Activated CD4-positive, alpha-beta T cell treated with anti-CD3 and anti-CD28 coated beads, Interleukin-2, amount 10 ng/mL, durations not matched to agents 24 days and 14 days (primary cell): ENCODE measurements around the gene RADIL. TPM values are rescaled to one million over a fixed set of nuclear protein-coding genes. Genes with fewer than 3 reads are reported as not detected.
A peak's percentile ranks its signal among the peaks of the same experiment; 100 is the strongest.

Experiments
- DNase-seq: peaks from one replicate; pipeline ENCODE4 v3.0.0; 2022
- H3K27ac Mint-ChIP-seq: one replicate; pipeline ENCODE4 v1.8.0; 2022; ENCODE audit warnings: mild to moderate bottlenecking, mixed read lengths
- H3K27me3 Mint-ChIP-seq: one replicate; pipeline ENCODE4 v1.8.0; 2022; ENCODE audit warnings: mixed read lengths
- H3K36me3 Mint-ChIP-seq: one replicate; pipeline ENCODE4 v1.8.0; 2022; ENCODE audit warnings: low read depth, mild to moderate bottlenecking, mixed read lengths
- H3K4me1 Mint-ChIP-seq: one replicate; pipeline ENCODE4 v1.8.0; 2021; ENCODE audit warnings: mixed read lengths
- H3K4me3 Mint-ChIP-seq: one replicate; pipeline ENCODE4 v1.8.0; 2022; ENCODE audit warnings: mild to moderate bottlenecking, moderate library complexity, mixed read lengths
- H3K9me3 Mint-ChIP-seq: one replicate; pipeline ENCODE4 v1.8.0; 2021; ENCODE audit warnings: mixed read lengths
- intact Hi-C: fragments of 100-400 bp; cut with micrococcal nuclease; formaldehyde crosslinking; loops from one replicate; pipeline ENCODE4 v1.15.1; 2023
- total RNA-seq: library from RNA; stranded (reverse); gene quantifications from 2 replicates; pipeline ENCODE4 v1.2.3, GENCODE V29; 2022

Gene RADIL
- total RNA-seq, 1 donor from 2014 or later: 0.14 TPM

DNA sequence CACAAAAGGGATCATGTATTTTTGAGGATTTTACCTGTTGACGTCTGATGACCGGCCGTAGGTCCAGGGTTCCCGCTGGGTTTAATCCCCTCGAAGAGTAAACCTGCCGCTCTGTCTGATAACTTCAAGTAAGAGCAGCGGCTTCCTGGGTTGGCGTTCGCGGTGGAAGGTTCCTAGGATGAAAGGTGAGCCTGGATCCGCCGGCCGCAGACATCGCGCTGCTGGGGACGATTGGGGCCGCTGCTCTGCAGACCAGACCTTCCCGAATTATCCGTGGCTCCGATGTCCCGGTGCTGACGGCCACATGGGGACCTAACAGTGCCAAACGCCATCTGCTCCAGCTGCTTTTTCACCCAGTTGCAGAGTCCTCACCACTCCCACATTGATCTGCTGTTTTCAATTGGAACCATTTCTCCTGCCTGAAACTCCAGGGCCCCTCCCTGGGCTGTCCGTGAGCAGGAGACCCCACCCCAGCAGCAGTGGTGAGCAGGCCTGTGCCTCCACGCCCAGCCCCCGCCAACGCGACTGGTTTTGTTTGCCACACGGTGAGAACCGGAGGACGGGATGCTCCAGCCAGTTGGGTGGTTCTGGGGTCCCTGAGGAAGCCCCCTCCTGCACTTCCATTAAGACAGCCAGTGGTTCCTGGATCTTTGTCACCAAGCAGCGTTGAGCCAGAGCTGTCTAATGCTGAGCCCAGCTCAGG, 120.3 kb downstream of the RADIL start:
- H3K4me1 Mint-ChIP-seq: no peaks in the 10 kb centered on the region
- H3K9me3 Mint-ChIP-seq: no peaks in the 10 kb centered on the region
- H3K4me3 Mint-ChIP-seq: no peak overlapping the region
- no peaks in the 10 kb centered on the region for H3K27me3 Mint-ChIP-seq
- no peak overlapping the region for H3K27ac Mint-ChIP-seq
- peaks cover 26% of the 10 kb centered on the region for H3K36me3 Mint-ChIP-seq
- no peak for DNase-seq
- intact Hi-C loops: no loop called here

DNA sequence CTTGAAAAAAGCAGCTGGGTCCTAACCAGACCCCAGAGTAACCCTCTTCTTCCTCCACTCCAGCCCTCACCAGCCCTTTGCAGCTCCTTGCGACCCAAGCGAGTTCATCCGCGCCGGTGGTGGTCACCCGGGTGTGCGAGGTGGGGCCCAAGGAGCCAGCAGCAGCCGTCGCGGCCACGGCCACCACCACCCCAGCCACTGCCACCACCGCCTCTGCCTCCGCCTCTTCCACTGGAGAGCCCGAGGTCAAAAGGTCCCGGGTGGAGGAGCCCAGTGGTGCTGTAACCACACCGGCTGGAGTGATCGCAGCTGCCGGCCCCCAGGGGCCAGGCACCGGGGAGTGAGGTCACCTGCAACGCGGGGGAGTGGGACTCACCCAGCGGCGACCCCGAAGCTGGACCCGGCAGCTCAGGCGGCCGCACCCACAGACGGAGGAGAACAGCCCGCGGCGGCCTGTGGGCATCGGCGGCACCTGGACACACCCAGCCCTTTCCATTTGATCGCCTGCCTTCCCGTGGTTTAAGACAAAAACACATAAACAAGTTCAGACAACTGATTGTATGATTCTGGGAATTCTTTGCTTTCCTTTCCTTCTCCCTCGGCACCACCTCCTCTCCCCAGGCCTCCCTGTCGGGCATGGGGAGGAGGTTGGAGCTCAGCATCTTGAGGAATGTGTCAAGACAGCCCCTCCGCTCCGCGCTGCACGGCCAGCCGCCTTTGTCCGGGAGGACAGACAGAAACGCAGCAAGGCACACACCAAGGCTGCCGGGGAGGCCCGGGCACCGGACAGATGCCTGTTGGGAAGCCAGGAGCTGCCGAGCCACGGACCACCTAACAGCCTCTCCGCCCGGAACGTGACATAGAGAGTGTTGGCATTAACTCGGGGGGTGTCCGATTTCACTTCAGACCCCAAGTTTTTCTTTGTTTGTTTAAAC, 121.1 kb downstream of the RADIL start:
- Mint-ChIP-seq H3K27me3 (no peaks in the 10 kb centered on the region), H3K4me3 (no peak overlapping the region), H3K27ac (peak overlapping the region; percentile 48), H3K4me1 (no peaks in the 10 kb centered on the region), H3K36me3 (peaks cover 26% of the 10 kb centered on the region), H3K9me3 (no peaks in the 10 kb centered on the region)
- no peak for DNase-seq
- intact Hi-C loops: no loop called here

DNA sequence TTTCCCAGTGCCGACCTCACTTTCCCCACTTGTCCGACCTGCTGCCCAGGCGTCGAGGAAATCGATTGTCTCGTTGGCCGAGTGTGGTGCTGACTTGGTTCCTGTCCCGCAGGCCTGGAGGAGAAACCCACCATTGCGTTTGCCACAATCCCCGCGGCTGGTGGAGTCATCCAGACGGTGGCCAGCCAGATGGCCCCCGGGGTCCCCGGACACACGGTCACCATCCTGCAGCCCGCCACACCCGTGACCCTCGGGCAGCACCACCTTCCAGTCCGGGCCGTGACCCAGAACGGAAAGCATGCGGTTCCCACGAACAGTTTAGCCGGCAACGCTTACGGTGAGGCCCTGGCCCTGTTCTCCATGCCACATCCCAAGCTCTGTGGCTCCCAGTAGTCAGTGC, 122.6 kb downstream of the RADIL start:
- Mint-ChIP-seq H3K9me3 (no peaks in the 10 kb centered on the region), H3K4me1 (no peaks in the 10 kb centered on the region), H3K4me3 (no peak overlapping the region), H3K27ac (no peak overlapping the region), H3K36me3 (peaks cover 31% of the 10 kb centered on the region), H3K27me3 (no peaks in the 10 kb centered on the region)
- intact Hi-C loops: no loop called here
- DNase-seq: no peak

DNA sequence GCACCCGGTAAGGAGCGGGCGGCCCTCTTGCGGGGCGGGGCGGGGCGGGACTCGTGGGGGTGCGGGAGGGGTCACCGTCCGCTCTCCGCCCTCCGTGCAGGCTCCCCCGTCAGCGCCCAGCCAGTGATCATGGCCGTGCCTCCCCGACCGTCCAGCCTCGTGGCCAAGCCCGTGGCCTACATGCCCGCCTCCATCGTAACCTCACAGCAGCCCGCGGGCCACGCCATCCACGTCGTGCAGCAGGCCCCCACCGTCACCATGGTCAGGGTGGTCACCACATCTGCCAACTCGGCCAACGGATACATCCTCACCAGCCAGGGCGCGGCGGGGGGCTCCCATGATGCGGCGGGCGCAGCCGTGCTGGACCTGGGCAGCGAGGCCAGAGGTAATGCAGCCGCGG, 124.3 kb downstream of the RADIL start:
- Mint-ChIP-seq H3K4me3 (no peak overlapping the region), H3K9me3 (no peaks in the 10 kb centered on the region), H3K27me3 (no peaks in the 10 kb centered on the region), H3K36me3 (peaks cover 42% of the 10 kb centered on the region), H3K4me1 (no peaks in the 10 kb centered on the region), H3K27ac (no peak overlapping the region)
- DNase-seq: no peak
- intact Hi-C loops: no loop called here

DNA sequence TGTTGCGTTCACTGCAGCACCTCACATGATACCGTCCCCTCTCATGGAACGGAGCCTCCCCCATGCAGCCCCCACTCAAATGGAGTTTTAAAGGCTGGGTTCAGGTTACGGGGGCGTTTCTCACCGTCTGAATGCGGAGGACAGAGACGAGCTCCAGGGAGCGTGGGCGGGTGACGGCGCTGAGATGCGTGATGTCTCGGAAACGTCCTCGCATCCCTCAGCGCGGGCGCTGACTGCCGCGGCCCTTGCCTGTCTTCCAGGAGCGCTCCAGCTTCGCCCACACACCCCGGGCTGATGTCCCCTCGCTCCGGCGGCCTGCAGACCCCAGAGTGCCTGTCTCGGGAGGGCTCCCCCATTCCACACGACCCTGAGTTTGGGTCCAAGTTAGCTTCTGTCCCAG, 124.7 kb downstream of the RADIL start:
- no peak overlapping the region for H3K4me3 Mint-ChIP-seq
- H3K9me3 Mint-ChIP-seq: no peaks in the 10 kb centered on the region

DNA sequence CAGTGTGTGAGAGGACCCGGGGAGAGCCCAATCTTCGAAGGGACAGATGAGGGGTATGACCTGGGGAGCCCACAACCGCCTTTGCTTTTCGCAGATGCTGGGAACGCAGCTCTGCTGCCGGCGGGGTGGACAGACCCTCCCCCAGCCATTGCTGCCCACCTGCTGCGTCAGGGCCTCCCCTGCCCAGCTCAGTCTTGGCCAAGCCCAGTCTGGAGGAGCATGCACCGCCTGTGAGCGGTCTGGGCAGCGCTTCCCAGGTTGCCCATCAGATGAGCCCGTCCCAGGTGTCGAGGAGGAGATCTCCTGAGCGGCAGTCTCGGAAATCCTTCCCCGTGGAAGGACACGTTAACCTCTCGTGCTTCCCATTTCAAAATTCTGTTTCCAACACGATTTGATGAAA, 125.4 kb downstream of the RADIL start:
- peaks cover 39% of the 10 kb centered on the region for H3K36me3 Mint-ChIP-seq
- H3K27ac Mint-ChIP-seq: no peak overlapping the region
- no peaks in the 10 kb centered on the region for H3K27me3 Mint-ChIP-seq
- DNase-seq: no peak
- H3K9me3 Mint-ChIP-seq: no peaks in the 10 kb centered on the region
- no peak overlapping the region for H3K4me3 Mint-ChIP-seq
- intact Hi-C loops: no loop called here
- peaks cover 2% of the 10 kb centered on the region for H3K4me1 Mint-ChIP-seq

More for the DNA sequence above, 124.7 kb downstream of the RADIL start:
- Mint-ChIP-seq H3K4me1 (no peaks in the 10 kb centered on the region), H3K27ac (no peak overlapping the region), H3K36me3 (peaks cover 42% of the 10 kb centered on the region), H3K27me3 (no peaks in the 10 kb centered on the region)
- no peak for DNase-seq
- intact Hi-C loops: no loop called here

DNA sequence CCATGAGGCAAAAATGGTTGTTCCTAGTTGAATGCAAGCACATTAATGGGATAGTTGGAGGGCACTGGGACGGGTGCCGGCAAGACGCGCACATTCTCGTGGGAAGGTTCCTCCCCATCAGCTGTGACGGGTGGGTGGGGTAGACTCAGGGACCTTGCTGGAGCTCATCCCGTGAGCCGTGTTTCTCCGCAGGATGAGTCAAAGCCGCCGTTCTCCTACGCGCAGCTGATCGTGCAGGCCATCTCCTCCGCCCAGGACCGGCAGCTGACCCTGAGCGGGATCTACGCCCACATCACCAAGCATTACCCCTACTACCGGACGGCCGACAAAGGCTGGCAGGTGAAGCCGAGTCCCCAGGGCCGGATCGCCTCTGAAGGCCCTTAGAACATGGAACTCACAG, 128.5 kb downstream of the RADIL start:
- H3K9me3 Mint-ChIP-seq: no peaks in the 10 kb centered on the region
- H3K4me3 Mint-ChIP-seq: no peak overlapping the region
- intact Hi-C loops: loop anchor here (2.0 kb wide), 1 partner anchor 70 kb away; no protein-coding TSS in a partner anchor
- H3K27me3 Mint-ChIP-seq: no peaks in the 10 kb centered on the region
- peaks cover 8% of the 10 kb centered on the region for H3K4me1 Mint-ChIP-seq
- DNase-seq: no peak
- no peak overlapping the region for H3K27ac Mint-ChIP-seq
- H3K36me3 Mint-ChIP-seq: peaks cover 25% of the 10 kb centered on the region

DNA sequence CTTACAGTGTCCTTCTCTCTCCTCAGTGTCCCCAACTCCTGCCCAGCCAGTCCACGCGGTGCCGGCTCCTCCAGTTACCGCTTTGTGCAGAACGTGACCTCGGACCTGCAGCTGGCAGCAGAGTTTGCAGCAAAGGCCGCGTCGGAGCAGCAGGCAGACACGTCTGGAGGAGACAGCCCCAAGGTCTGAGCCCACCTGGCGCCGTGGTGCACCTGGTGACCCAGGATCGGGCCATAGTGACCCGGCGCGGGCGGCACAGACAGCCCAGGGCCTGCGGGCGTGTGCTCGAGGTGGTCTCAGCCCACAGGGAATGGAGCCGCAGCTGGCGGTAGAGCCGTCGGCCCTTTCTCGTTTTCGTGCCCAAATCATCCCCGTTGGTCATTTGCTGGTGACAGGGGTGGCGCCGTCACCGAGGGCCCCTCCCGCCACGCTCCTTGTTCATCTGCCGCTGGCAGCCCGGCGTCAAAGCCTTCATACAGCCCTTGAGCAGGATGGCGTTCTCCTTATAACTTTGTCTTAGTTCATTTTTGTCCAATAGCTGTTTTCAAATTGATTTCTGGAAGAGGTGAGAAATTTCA, 129.0 kb downstream of the RADIL start:
- DNase-seq: no peak
- intact Hi-C loops: loop anchor here (2.0 kb wide), 1 partner anchor 70 kb away; no protein-coding TSS in a partner anchor
- H3K27me3 Mint-ChIP-seq: no peaks in the 10 kb centered on the region
- peaks cover 8% of the 10 kb centered on the region for H3K4me1 Mint-ChIP-seq
- no peak overlapping the region for H3K27ac Mint-ChIP-seq
- H3K4me3 Mint-ChIP-seq: no peak overlapping the region
- no peaks in the 10 kb centered on the region for H3K9me3 Mint-ChIP-seq
- H3K36me3 Mint-ChIP-seq: peaks cover 20% of the 10 kb centered on the region

DNA sequence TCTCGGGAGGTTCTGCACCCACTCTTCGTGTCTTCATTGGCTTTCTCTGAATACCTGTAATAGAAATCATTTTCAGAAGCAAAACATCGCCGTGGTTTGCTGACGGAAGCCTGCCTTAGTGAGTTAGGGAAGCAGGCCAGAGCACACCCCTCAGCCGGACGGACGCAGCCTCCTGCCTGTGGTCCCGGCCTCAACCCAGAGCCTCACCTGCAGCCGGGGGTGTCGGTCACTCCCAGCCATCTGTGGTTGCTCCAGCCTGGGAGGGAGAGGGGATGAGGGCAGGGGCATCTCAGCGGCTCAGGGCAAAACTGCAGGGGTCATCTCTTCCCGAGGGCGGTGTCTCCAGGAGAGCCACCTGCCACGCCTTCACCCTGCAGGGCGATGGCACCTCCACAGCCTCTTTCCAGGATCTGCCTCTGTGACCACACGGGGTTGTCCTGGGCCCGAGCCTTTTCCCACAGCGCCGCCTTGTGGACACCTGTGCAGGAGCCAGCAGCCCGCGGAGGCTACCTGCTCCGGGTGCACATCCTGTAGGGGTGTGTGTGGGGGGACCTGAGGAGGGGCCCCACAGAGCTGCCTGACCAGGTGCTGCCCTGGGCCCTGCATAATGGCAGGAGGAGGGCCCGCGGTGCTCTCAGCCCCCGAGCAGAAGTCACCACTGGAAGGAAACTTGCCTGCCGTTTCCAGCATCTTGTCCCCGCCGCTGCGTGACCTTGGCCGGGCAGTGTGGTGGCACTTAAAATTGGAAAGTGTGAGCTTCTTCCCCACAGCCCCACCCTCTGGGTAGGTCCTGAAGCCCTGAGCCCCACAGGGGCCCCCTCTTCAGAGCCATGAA, 129.7 kb downstream of the RADIL start:
- intact Hi-C loops: loop anchor here (1.0 to 2.0 kb wide), 2 partner anchors 69 to 143 kb away; no protein-coding TSS in a partner anchor
- peak; percentile 96 for DNase-seq
- H3K27me3 Mint-ChIP-seq: no peaks in the 10 kb centered on the region
- peaks cover 12% of the 10 kb centered on the region for H3K4me1 Mint-ChIP-seq
- no peak overlapping the region for H3K4me3 Mint-ChIP-seq
- H3K9me3 Mint-ChIP-seq: no peaks in the 10 kb centered on the region
- H3K27ac Mint-ChIP-seq: no peak overlapping the region
- H3K36me3 Mint-ChIP-seq: peaks cover 23% of the 10 kb centered on the region

DNA sequence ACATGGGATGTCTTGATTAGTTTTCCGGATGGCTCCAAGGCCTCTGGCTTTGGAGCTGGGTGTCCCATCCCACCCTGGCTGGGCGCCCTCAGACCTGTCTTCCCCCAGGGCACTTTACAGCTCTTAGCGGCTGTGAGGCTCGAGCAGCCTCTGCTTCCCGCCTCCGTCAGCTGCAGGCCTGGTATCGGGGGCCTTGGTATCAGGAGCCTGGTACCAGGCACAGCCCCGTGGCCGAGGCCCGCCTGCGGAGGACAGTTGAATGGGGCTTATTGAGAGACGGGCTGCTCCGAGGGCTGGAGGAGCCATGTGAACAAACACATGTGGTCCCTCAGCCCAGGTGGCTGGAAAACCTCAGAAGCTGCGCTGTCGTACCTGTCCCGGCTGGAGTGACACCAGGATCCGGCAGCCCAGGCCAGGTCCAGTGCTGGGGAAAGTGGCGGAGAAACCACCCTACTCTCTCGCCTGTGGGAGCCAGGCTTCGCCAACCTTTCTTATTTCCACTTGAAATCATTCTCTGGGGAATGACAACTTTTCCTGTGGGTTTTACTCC, 132.0 kb downstream of the RADIL start:
- intact Hi-C loops: no loop called here
- no peaks in the 10 kb centered on the region for H3K9me3 Mint-ChIP-seq

DNA sequence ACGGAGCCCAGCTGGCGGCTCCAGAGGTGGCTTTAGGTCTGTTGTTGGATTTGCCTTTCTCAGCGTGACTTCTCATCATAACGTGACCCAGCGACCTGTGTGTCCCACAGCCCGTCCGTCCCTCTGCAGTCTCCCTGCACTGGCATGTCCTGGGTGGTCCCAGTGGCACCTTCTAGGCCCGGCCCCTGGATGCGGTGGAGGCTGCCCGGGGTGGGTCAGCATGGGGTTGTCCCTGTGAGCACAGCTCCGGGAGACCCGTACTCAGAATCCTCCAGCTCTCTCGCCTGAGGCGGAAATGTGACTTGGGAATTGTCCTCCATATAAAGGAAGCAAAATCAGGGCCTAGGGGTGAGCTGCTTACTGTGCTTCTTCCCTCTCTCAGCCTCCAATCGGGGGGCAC, 133.7 kb downstream of the RADIL start:
- no peaks in the 10 kb centered on the region for H3K27me3 Mint-ChIP-seq
- DNase-seq: no peak
- H3K9me3 Mint-ChIP-seq: no peaks in the 10 kb centered on the region
- intact Hi-C loops: no loop called here
- H3K36me3 Mint-ChIP-seq: peaks cover 20% of the 10 kb centered on the region
- no peak overlapping the region for H3K27ac Mint-ChIP-seq
- H3K4me3 Mint-ChIP-seq: no peak overlapping the region
- H3K4me1 Mint-ChIP-seq: peaks cover 41% of the 10 kb centered on the region

More for the DNA sequence above, 132.0 kb downstream of the RADIL start:
- Mint-ChIP-seq H3K36me3 (peaks cover 26% of the 10 kb centered on the region), H3K27ac (no peak overlapping the region), H3K4me3 (no peak overlapping the region), H3K4me1 (peaks cover 28% of the 10 kb centered on the region), H3K27me3 (no peaks in the 10 kb centered on the region)
- no peak for DNase-seq

DNA sequence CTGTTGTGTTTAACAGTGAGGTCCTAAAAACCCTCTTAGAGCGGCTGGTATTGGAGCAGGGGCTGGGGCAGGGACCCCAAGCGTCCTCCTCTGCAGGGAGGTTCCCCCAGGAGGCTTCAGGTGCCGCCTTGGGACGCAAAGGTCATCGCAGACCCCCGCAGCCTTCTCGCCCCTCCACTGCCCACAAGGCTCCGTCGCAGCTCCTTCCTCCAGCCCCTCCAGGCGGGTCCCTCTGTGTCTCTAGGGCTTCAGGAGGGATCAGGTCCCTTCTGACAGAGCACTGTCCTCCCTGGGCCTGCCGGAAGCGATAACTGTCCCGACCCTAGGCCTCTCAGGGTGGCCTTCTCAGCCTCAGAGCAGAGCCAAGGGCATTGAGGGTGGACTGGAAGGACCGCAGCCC, 134.2 kb downstream of the RADIL start:
- Mint-ChIP-seq H3K36me3 (peaks cover 19% of the 10 kb centered on the region), H3K27ac (no peak overlapping the region), H3K27me3 (no peaks in the 10 kb centered on the region), H3K9me3 (no peaks in the 10 kb centered on the region), H3K4me3 (no peak overlapping the region), H3K4me1 (peaks cover 45% of the 10 kb centered on the region)
- intact Hi-C loops: no loop called here
- no peak for DNase-seq
